GM12891 (cell line): ENCODE data around the gene RIN3.

ENCODE experiments used
- DNase-seq: peaks from one replicate; pipeline ENCODE4 v3.0.0; 2011; ENCODE audit warnings: low spot score; ENCODE audit not compliant: insufficient read length
- FAIRE-seq: peaks from 2 replicates; lab custom pipeline; 2011; peaks lifted over from hg19 to GRCh38; lab: Jason Lieb, UNC
- PAX5 ChIP-seq: IDR thresholded peaks from 2 replicates; pipeline ENCODE4 v1.6.1; 2011; ENCODE audit warnings: low read length, moderate library complexity, mild to moderate bottlenecking; ENCODE audit not compliant: insufficient read depth, severe bottlenecking
- POLR2A ChIP-seq: IDR thresholded peaks from 2 replicates; pipeline ENCODE4 v1.6.1; 2011; ENCODE audit warnings: low read depth, low read length, control low read depth
- POLR2AphosphoS5 ChIP-seq: IDR thresholded peaks from 2 replicates; pipeline ENCODE4 v1.6.1; 2011; ENCODE audit warnings: low read depth, low read length, control low read depth
- POU2F2 ChIP-seq: IDR thresholded peaks from 2 replicates; pipeline ENCODE4 v1.6.1; 2011; ENCODE audit warnings: low read depth, mild to moderate bottlenecking, control low read depth, low read length, moderate library complexity
- SPI1 ChIP-seq: IDR thresholded peaks from 2 replicates; pipeline ENCODE4 v1.6.1; 2011; ENCODE audit warnings: low read depth, low read length, control low read depth
- TAF1 ChIP-seq: IDR thresholded peaks from 2 replicates; pipeline ENCODE4 v1.6.1; 2011; ENCODE audit warnings: low read depth, low read length, control low read depth

The RIN3 gene

GRCh38 chr14:92591346-92591745, 77.8 kb downstream of the RIN3 start:
- DNase-seq (no peak), FAIRE-seq (no peak)
- no peak for TF ChIP-seq POU2F2
- TF ChIP-seq POLR2A = no peak
- TF ChIP-seq TAF1 = no peak
- TF ChIP-seq PAX5 = no peak

- DNase-seq (no peak), FAIRE-seq (no peak)
- TF ChIP-seq POLR2A (no peak), TAF1 (no peak), POLR2AphosphoS5 (no peak), PAX5 (no peak), POU2F2 (no peak), SPI1 (no peak)
Observed at GRCh38 chr14:92595267-92595666, 81.7 kb downstream of the RIN3 start.

- DNase-seq (no peak), FAIRE-seq (peak; percentile 58)
- TF ChIP-seq POLR2AphosphoS5 = no peak
- TF ChIP-seq POLR2A = no peak
- TF ChIP-seq SPI1 = no peak
- no peak for TF ChIP-seq TAF1
- TF ChIP-seq PAX5 = no peak
- TF ChIP-seq POU2F2 = no peak
Observed at GRCh38 chr14:92596331-92596907, 82.8 kb downstream of the RIN3 start.

GRCh38 chr14:92597906-92598905, 84.6 kb downstream of the RIN3 start:
- no peak for DNase-seq
- no peak for TF ChIP-seq POLR2A
- TF ChIP-seq SPI1 = peak; percentile 64
- FAIRE-seq = no peak

- no peak for FAIRE-seq
- TF ChIP-seq POLR2AphosphoS5 (no peak), PAX5 (no peak), SPI1 (no peak), POLR2A (no peak)
- no peak for DNase-seq
Observed at GRCh38 chr14:92599811-92600210, 86.2 kb downstream of the RIN3 start.

GRCh38 chr14:92600318-92601053, 86.9 kb downstream of the RIN3 start:
- TF ChIP-seq POLR2AphosphoS5 (no peak), POU2F2 (no peak), POLR2A (no peak), SPI1 (no peak), PAX5 (no peak), TAF1 (no peak)
- no peak for DNase-seq
- no peak for FAIRE-seq

- TF ChIP-seq POU2F2 = no peak
- no peak for TF ChIP-seq PAX5
- no peak for TF ChIP-seq TAF1
- TF ChIP-seq POLR2A = no peak
- no peak for TF ChIP-seq POLR2AphosphoS5
- no peak for TF ChIP-seq SPI1
- FAIRE-seq (no peak), DNase-seq (no peak)
Observed at GRCh38 chr14:92601131-92601710, 87.6 kb downstream of the RIN3 start.

GRCh38 chr14:92601757-92602417, 88.3 kb downstream of the RIN3 start:
- TF ChIP-seq TAF1 (no peak), POLR2AphosphoS5 (no peak), PAX5 (no peak), SPI1 (no peak), POU2F2 (no peak), POLR2A (no peak)

More at GRCh38 chr14:92601757-92602417, 88.3 kb downstream of the RIN3 start:
- FAIRE-seq (no peak), DNase-seq (no peak)
